Activated T-cell treated with anti-CD3 and anti-CD28 coated beads, Interleukin-2, amount 50 U/mL, for 4 hours (primary cell): ENCODE results near the gene GOLGA6C. TPM values are rescaled to one million over a fixed set of nuclear protein-coding genes. Genes with fewer than 3 reads are reported as not detected.
"Not testable (repeated sequence)": the region's sequence is repeated elsewhere in the genome, so short reads cannot be mapped to it uniquely, and the experiment has no call there.

Source experiments
- ATAC-seq, 2 donors: fragments of 200-7000 bp; cut with Tn5 transposase; one replicate each; pipeline ENCODE4 v1.10.0; 2021
- DNase-seq: peaks from one replicate; pipeline ENCODE4 v3.0.0-alpha.2; 2020
- H3K27me3 Mint-ChIP-seq: one replicate; pipeline ENCODE4 v1.8.0; 2021; ENCODE audit warnings: low read depth, mixed read lengths
- H3K36me3 Mint-ChIP-seq: one replicate; pipeline ENCODE4 v1.8.0; 2022; ENCODE audit warnings: mixed read lengths; ENCODE audit not compliant: insufficient read depth
- H3K4me1 Mint-ChIP-seq: one replicate; pipeline ENCODE4 v1.8.0; 2021; ENCODE audit warnings: low read depth, mixed read lengths
- H3K4me3 Mint-ChIP-seq: one replicate; pipeline ENCODE4 v1.8.0; 2021; ENCODE audit warnings: mild to moderate bottlenecking, moderate library complexity, mixed read lengths
- H3K9me3 Mint-ChIP-seq: one replicate; pipeline ENCODE4 v1.8.0; 2021; ENCODE audit warnings: mixed read lengths
- total RNA-seq, 3 donors: library from RNA; stranded (reverse); gene quantifications; one replicate each; pipeline ENCODE4 v1.2.1, GENCODE V29; 2021

Gene GOLGA6C
- total RNA-seq, 3 donors from 2014 or later = not detected

- H3K9me3 Mint-ChIP-seq, H3K4me3 Mint-ChIP-seq, H3K36me3 Mint-ChIP-seq, DNase-seq, ATAC-seq, H3K27me3 Mint-ChIP-seq, H3K4me1 Mint-ChIP-seq: not testable (repeated sequence)
Measured at GRCh38 chr15:75273751-75274359, 15.7 kb downstream of the GOLGA6C start.

GRCh38 chr15:75274509-75275107, 16.5 kb downstream of the GOLGA6C start:
- H3K4me3 Mint-ChIP-seq, H3K27me3 Mint-ChIP-seq, H3K36me3 Mint-ChIP-seq, H3K4me1 Mint-ChIP-seq, H3K9me3 Mint-ChIP-seq: not testable (repeated sequence)
- peak; percentile 94 to 96 for ATAC-seq
- DNase-seq = peak; percentile 47

GRCh38 chr15:75275617-75276016, 17.5 kb downstream of the GOLGA6C start:
- H3K9me3 Mint-ChIP-seq, H3K36me3 Mint-ChIP-seq, H3K4me3 Mint-ChIP-seq, ATAC-seq, H3K27me3 Mint-ChIP-seq, H3K4me1 Mint-ChIP-seq, DNase-seq: not testable (repeated sequence)

- not testable (repeated sequence) for DNase-seq, H3K4me3 Mint-ChIP-seq, ATAC-seq, H3K9me3 Mint-ChIP-seq, H3K27me3 Mint-ChIP-seq, H3K36me3 Mint-ChIP-seq, H3K4me1 Mint-ChIP-seq
Measured at GRCh38 chr15:75278497-75278896, 20.4 kb downstream of the GOLGA6C start.

GRCh38 chr15:75282572-75282971, 24.4 kb downstream of the GOLGA6C start, which contains the start of gene GOLGA6D:
GOLGA6D (plus strand) TSS chr15:75282835; CDS start chr15:75282876, 41 bp downstream.
- not testable (repeated sequence) for H3K36me3 Mint-ChIP-seq, H3K4me1 Mint-ChIP-seq, H3K4me3 Mint-ChIP-seq, DNase-seq, H3K9me3 Mint-ChIP-seq, H3K27me3 Mint-ChIP-seq, ATAC-seq

- H3K36me3 Mint-ChIP-seq, H3K27me3 Mint-ChIP-seq, DNase-seq, H3K4me3 Mint-ChIP-seq, H3K9me3 Mint-ChIP-seq, ATAC-seq, H3K4me1 Mint-ChIP-seq: not testable (repeated sequence)
Measured at GRCh38 chr15:75284152-75284551, 26.0 kb downstream of the GOLGA6C start.

GRCh38 chr15:75293660-75294059, 35.5 kb downstream of the GOLGA6C start:
- H3K4me3 Mint-ChIP-seq, DNase-seq, H3K4me1 Mint-ChIP-seq, ATAC-seq, H3K9me3 Mint-ChIP-seq, H3K27me3 Mint-ChIP-seq, H3K36me3 Mint-ChIP-seq: not testable (repeated sequence)

GRCh38 chr15:75298541-75299310, 40.6 kb downstream of the GOLGA6C start:
- peak; percentile 96 to 98 for ATAC-seq
- not testable (repeated sequence) for H3K9me3 Mint-ChIP-seq, H3K36me3 Mint-ChIP-seq, H3K4me1 Mint-ChIP-seq, H3K27me3 Mint-ChIP-seq, DNase-seq, H3K4me3 Mint-ChIP-seq

GRCh38 chr15:75299311-75299688, 41.2 kb downstream of the GOLGA6C start:
- not testable (repeated sequence) for H3K4me1 Mint-ChIP-seq, H3K36me3 Mint-ChIP-seq, H3K9me3 Mint-ChIP-seq, H3K4me3 Mint-ChIP-seq
- ATAC-seq = peak; percentile 93 to 94
- H3K27me3 Mint-ChIP-seq = peaks cover 10% of the 10 kb centered on the region
- peak; percentile 58 for DNase-seq

GRCh38 chr15:75300026-75300425, 41.9 kb downstream of the GOLGA6C start:
- not testable (repeated sequence) for H3K9me3 Mint-ChIP-seq, ATAC-seq, DNase-seq, H3K4me1 Mint-ChIP-seq, H3K4me3 Mint-ChIP-seq, H3K36me3 Mint-ChIP-seq
- H3K27me3 Mint-ChIP-seq = peaks cover 15% of the 10 kb centered on the region

GRCh38 chr15:75302318-75302717, 44.2 kb downstream of the GOLGA6C start:
- no peak for DNase-seq
- ATAC-seq = no peak
- H3K27me3 Mint-ChIP-seq = peaks cover 26% of the 10 kb centered on the region

GRCh38 chr15:75302753-75303152, 44.6 kb downstream of the GOLGA6C start:
- not testable (repeated sequence) for ATAC-seq

More at GRCh38 chr15:75302318-75302717, 44.2 kb downstream of the GOLGA6C start:
- no peaks in the 10 kb centered on the region for H3K36me3 Mint-ChIP-seq
- no peaks in the 10 kb centered on the region for H3K4me1 Mint-ChIP-seq
- no peaks in the 10 kb centered on the region for H3K9me3 Mint-ChIP-seq
- H3K4me3 Mint-ChIP-seq = no peak overlapping the region

GRCh38 chr15:75306188-75306587, 48.1 kb downstream of the GOLGA6C start:
- Mint-ChIP-seq H3K4me1 (no peaks in the 10 kb centered on the region), H3K36me3 (no peaks in the 10 kb centered on the region), H3K4me3 (no peak overlapping the region), H3K9me3 (no peaks in the 10 kb centered on the region), H3K27me3 (peaks cover 35% of the 10 kb centered on the region)
- ATAC-seq (no peak), DNase-seq (no peak)

More at GRCh38 chr15:75302753-75303152, 44.6 kb downstream of the GOLGA6C start:
- not testable (repeated sequence) for H3K4me1 Mint-ChIP-seq, DNase-seq, H3K36me3 Mint-ChIP-seq, H3K9me3 Mint-ChIP-seq, H3K4me3 Mint-ChIP-seq
- H3K27me3 Mint-ChIP-seq = peaks cover 29% of the 10 kb centered on the region

- Mint-ChIP-seq H3K4me3 (no peak overlapping the region), H3K4me1 (no peaks in the 10 kb centered on the region), H3K27me3 (peaks cover 35% of the 10 kb centered on the region), H3K9me3 (no peaks in the 10 kb centered on the region), H3K36me3 (no peaks in the 10 kb centered on the region)
- DNase-seq = no peak
- ATAC-seq = peak; percentile 50 to 60
Measured at GRCh38 chr15:75307778-75308390, 49.8 kb downstream of the GOLGA6C start.
